Measurements from ENCODE around the gene AACS. TPM values are rescaled to one million over a fixed set of nuclear protein-coding genes. Genes with fewer than 3 reads are reported as not detected.

The AACS gene
- total RNA-seq, 1 donor from 2014 or later, result 56.9 TPM

GRCh38 chr12:125149160-125150108 lies 84.2 kb downstream of the AACS start:
- no peak for DNase-seq (ENCODE audit: low spot score)

- DNase-seq (ENCODE audit: low spot score), result no peak
Measured at GRCh38 chr12:125151284-125151683, 86.0 kb downstream of the AACS start.

- DNase-seq (ENCODE audit: low spot score), result no peak
Measured at GRCh38 chr12:125152463-125152862, 87.2 kb downstream of the AACS start.

- DNase-seq (ENCODE audit: low spot score), result no peak
Measured at GRCh38 chr12:125155366-125155765, 90.1 kb downstream of the AACS start.

- no peak for DNase-seq (ENCODE audit: low spot score)
Measured at GRCh38 chr12:125157177-125157576, 91.9 kb downstream of the AACS start.

GRCh38 chr12:125159702-125160101 lies 94.5 kb downstream of the AACS start:
- no peak for DNase-seq (ENCODE audit: low spot score)

GRCh38 chr12:125160281-125160955 lies 95.2 kb downstream of the AACS start:
- no peak for DNase-seq (ENCODE audit: low spot score)

- no peak for DNase-seq (ENCODE audit: low spot score)
Measured at GRCh38 chr12:125161712-125162022, 96.4 kb downstream of the AACS start.

- DNase-seq (ENCODE audit: low spot score), result no peak
Measured at GRCh38 chr12:125162489-125163028, 97.3 kb downstream of the AACS start.

- no peak for DNase-seq (ENCODE audit: low spot score)
Measured at GRCh38 chr12:125163148-125163547, 97.9 kb downstream of the AACS start.

- DNase-seq (ENCODE audit: low spot score), result no peak
Measured at GRCh38 chr12:125164541-125164940, 99.3 kb downstream of the AACS start.

- no peak for DNase-seq (ENCODE audit: low spot score)
Measured at GRCh38 chr12:125166041-125166440, 100.8 kb downstream of the AACS start.

GRCh38 chr12:125167658-125168057 lies 102.4 kb downstream of the AACS start:
- DNase-seq (ENCODE audit: low spot score), result no peak

GRCh38 chr12:125169451-125169850 lies 104.2 kb downstream of the AACS start:
- DNase-seq (ENCODE audit: low spot score), result no peak

- no peak for DNase-seq (ENCODE audit: low spot score)
Measured at GRCh38 chr12:125169870-125170269, 104.6 kb downstream of the AACS start.

- no peak for DNase-seq (ENCODE audit: low spot score)
Measured at GRCh38 chr12:125171267-125171666, 106.0 kb downstream of the AACS start.

GRCh38 chr12:125172231-125172850 lies 107.1 kb downstream of the AACS start:
- no peak for DNase-seq (ENCODE audit: low spot score)

- no peak for DNase-seq (ENCODE audit: low spot score)
Measured at GRCh38 chr12:125175576-125175975, 110.3 kb downstream of the AACS start.

- DNase-seq (ENCODE audit: low spot score), result no peak
Measured at GRCh38 chr12:125178222-125178621, 113.0 kb downstream of the AACS start.

- DNase-seq (ENCODE audit: low spot score), result no peak
Measured at GRCh38 chr12:125180144-125180543, 114.9 kb downstream of the AACS start.

GRCh38 chr12:125181107-125181506 lies 115.9 kb downstream of the AACS start:
- DNase-seq (ENCODE audit: low spot score), result no peak
